HL-60 (cell line): ENCODE results near the gene RPS26.
"Not testable (repeated sequence)": the region's sequence is repeated elsewhere in the genome, so short reads cannot be mapped to it uniquely, and the experiment has no call there.

Source experiments
- DNase-seq, 2 experiments: peaks; one replicate each; pipeline ENCODE4 v3.0.0-alpha.2; 2010 to 2020; ENCODE audit warnings: low read depth in 1 of 2, low spot score in 1 of 2
- H3K27ac ChIP-seq: fragments of 250-450 bp; sonication (Bioruptor Pico); replicated peaks from 2 replicates; pipeline ENCODE4 v1.5.1; 2020; ENCODE audit warnings: mild to moderate bottlenecking, moderate library complexity
- H3K27me3 ChIP-seq: fragments of 250-450 bp; sonication (Bioruptor Pico); 2 replicates; pipeline ENCODE4 v1.5.1; 2021; ENCODE audit warnings: mild to moderate bottlenecking, moderate library complexity; ENCODE audit not compliant: insufficient read depth, poor library complexity, severe bottlenecking
- H3K4me3 ChIP-seq: replicated peaks from 2 replicates; pipeline ENCODE4 v1.5.1; 2011; ENCODE audit warnings: mild to moderate bottlenecking, control low read depth, low read length; ENCODE audit not compliant: insufficient read depth
- CTCF ChIP-seq: IDR thresholded peaks from one replicate; pipeline ENCODE4 v1.5.1; 2011; ENCODE audit warnings: low read length, control low read depth, inconsistent platforms; ENCODE audit not compliant: insufficient read depth
- GABPA ChIP-seq: IDR thresholded peaks from 2 replicates; pipeline ENCODE4 v1.6.1; 2012; ENCODE audit warnings: low read depth
- POLR2AphosphoS5 ChIP-seq: IDR thresholded peaks from 2 replicates; pipeline ENCODE4 v1.6.1; 2012; ENCODE audit warnings: low read depth
- REST ChIP-seq: IDR thresholded peaks from 2 replicates; pipeline ENCODE4 v1.6.1; 2012; ENCODE audit warnings: low read depth; ENCODE audit not compliant: insufficient replicate concordance
- SPI1 ChIP-seq: IDR thresholded peaks from 2 replicates; pipeline ENCODE4 v1.6.1; 2012; ENCODE audit warnings: low read depth, mild to moderate bottlenecking, borderline replicate concordance

The RPS26 gene

DNA sequence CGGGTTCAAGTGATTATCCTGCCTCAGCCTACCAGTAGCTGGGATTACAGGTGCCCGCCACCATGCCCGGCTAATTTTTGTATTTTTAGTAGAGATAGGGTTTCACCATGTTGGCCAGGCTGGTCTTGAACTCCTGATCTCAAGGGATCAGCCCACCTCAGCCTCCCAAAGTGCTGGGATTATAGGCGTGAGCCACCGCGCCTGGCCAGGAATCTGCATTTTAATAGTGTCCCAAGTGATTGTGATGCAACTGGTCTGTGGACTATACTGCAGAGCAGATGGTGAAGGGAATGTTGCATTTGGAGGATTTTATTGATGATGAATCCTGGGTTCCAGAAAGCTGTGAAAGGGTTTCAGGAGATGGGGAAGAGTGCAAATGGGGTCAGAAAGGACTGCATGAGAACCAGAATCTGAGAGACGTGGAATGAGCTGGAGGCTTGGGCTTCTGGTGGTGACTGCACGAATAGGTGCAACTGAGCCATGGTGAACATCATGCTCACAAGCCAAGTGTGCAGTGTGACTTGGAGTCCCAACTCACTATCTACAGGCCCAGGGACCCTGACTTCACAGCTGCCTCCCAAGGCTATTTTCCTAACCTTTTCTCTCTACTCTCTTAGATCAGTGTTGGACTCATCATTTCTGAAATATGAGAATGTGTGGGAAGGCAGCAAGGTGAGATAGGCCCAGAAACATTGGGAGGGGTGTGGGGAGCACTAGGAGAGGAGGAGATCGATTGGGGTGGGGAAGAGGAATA is 4.5 kb downstream of the RPS26 start:
- no peaks in the 10 kb centered on the region for H3K27me3 ChIP-seq
- no peak overlapping the region for H3K4me3 ChIP-seq
- H3K27ac ChIP-seq: no peak overlapping the region
- DNase-seq: no peak
- no peak for TF ChIP-seq SPI1
- no peak for TF ChIP-seq REST
- TF ChIP-seq POLR2AphosphoS5: no peak; the same call in none of the 2 replicates
- TF ChIP-seq GABPA: no peak
- no peak for TF ChIP-seq CTCF

DNA sequence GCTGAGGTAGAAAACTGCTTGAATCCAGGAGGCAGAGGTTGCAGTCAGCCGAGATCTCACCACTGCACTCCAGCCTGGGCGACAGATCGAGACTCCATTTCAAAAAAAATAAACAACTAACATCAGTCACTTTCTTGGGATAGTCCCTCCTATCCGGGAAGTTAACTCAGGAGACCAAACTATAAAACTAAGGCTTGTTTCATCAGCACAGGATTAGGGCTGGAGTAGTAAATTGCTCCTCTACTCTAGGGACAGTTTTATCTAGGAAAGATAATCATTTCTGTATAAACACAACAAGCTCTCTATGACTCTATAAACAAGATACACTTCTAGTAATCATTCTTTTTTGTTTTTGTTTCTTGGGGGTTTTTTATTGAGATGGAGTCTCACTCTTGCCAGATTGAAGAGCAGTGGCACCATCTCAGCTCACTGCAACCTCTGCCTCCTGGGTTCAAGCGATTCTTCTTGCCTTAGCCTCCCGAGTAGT is 11.7 kb downstream of the RPS26 start:
- TF ChIP-seq SPI1 (no peak), REST (no peak), GABPA (no peak), POLR2AphosphoS5 (no peak), CTCF (no peak)
- Histone ChIP-seq H3K4me3 (no peak overlapping the region), H3K27me3 (no peaks in the 10 kb centered on the region), H3K27ac (no peak overlapping the region)
- DNase-seq: no peak

DNA sequence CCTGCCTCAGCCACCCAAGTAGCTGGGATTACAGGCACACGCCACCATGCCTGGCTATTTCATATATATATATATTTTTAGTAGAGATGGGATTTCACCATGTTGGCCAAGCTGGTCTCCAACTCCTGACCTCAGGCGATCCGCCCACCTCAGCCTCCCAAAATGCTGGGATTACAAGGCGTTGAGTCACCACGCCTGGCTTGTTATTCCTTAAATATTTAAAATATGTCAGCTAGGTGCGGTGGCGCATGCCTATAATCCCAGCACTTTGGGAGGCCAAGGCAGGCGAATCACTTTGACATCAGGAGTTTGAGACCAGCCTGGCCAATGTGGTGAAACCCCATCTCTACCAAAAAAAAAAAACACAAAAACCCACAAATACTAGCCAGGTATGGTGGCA is 18.2 kb downstream of the RPS26 start:
- H3K27ac ChIP-seq, H3K27me3 ChIP-seq, H3K4me3 ChIP-seq, DNase-seq: not testable (repeated sequence)

GRCh38 chr12:56061982-56062381 is 20.3 kb downstream of the RPS26 start:
- no peaks in the 10 kb centered on the region for H3K27me3 ChIP-seq
- TF ChIP-seq CTCF (no peak), POLR2AphosphoS5 (no peak), SPI1 (no peak), REST (no peak), GABPA (no peak)
- H3K27ac ChIP-seq: no peak overlapping the region
- DNase-seq: no peak
- H3K4me3 ChIP-seq: no peak overlapping the region
